ENCODE results near the gene UBA7. TPM values are rescaled to one million over a fixed set of nuclear protein-coding genes. Genes with fewer than 3 reads are reported as not detected.
"Not testable (repeated sequence)": the region's sequence is repeated elsewhere in the genome, so short reads cannot be mapped to it uniquely, and the experiment has no call there.

The UBA7 gene
- total RNA-seq, 4 donors from 2014 or later = 21.3 to 114 (median 63.0) TPM

GRCh38 chr3:49787182-49787464, 26.6 kb downstream of the UBA7 start:
- intact Hi-C loops (cut with DNase I; ENCODE audit: low total_unique reads) = no loop called here
- no peaks in the 10 kb centered on the region for H3K9me3 ChIP-seq
- DNase-seq = no peak
- no peaks in the 10 kb centered on the region for H3K36me3 ChIP-seq
- peak overlapping the region; percentile 98 for H3K27ac ChIP-seq
- H3K27me3 ChIP-seq = no peaks in the 10 kb centered on the region
- peak overlapping the region; percentile 32 to 95 for H3K4me3 ChIP-seq
- H3K4me1 ChIP-seq = peaks cover 0 to 10% of the 10 kb centered on the region in 2 donors
- TF ChIP-seq POLR2A (IDR thresholded peaks at IDR 0.05) = no peak
- no peak for TF ChIP-seq CTCF (IDR thresholded peaks at IDR 0.05)

GRCh38 chr3:49786357-49787181, 27.2 kb downstream of the UBA7 start, which contains the start of gene IP6K1:
IP6K1 (minus strand) TSS chr3:49786542; CDS start chr3:49748040, 38,502 bp downstream.
- Histone ChIP-seq H3K4me1 (peaks cover 0 to 10% of the 10 kb centered on the region in 2 donors), H3K36me3 (no peaks in the 10 kb centered on the region), H3K4me3 (peak within 1 kb of the TSS; percentile 89 to 95), H3K27me3 (no peaks in the 10 kb centered on the region), H3K27ac (peak within 1 kb of the TSS; percentile 98), H3K9me3 (no peaks in the 10 kb centered on the region)
- DNase-seq = peak; percentile 100
- intact Hi-C loops (cut with DNase I; ENCODE audit: low total_unique reads) = no loop called here
- peak; percentile 75 to 88 for TF ChIP-seq POLR2A (IDR thresholded peaks at IDR 0.05)
- peak in 1 of 4 experiments; percentile 19 for TF ChIP-seq CTCF (IDR thresholded peaks at IDR 0.05)

- peak overlapping the region; percentile 89 to 95 for H3K4me3 ChIP-seq
- no peak for TF ChIP-seq CTCF (IDR thresholded peaks at IDR 0.05)
- TF ChIP-seq POLR2A (IDR thresholded peaks at IDR 0.05) = no peak
- H3K9me3 ChIP-seq = no peaks in the 10 kb centered on the region
- H3K27ac ChIP-seq = peak overlapping the region; percentile 98
- DNase-seq = peak in 1 of 2 donors; percentile 35
- H3K36me3 ChIP-seq = no peaks in the 10 kb centered on the region
- intact Hi-C loops (cut with DNase I; ENCODE audit: low total_unique reads) = no loop called here
- H3K4me1 ChIP-seq = peaks cover 0 to 10% of the 10 kb centered on the region in 2 donors
- no peaks in the 10 kb centered on the region for H3K27me3 ChIP-seq
These were observed 28.0 kb downstream of the UBA7 start for GRCh38 chr3:49785565-49786356.

GRCh38 chr3:49782277-49782676, 31.5 kb downstream of the UBA7 start:
- H3K4me3 ChIP-seq; intact Hi-C loops (cut with DNase I; ENCODE audit: low total_unique reads); H3K36me3 ChIP-seq; H3K27ac ChIP-seq; DNase-seq; H3K9me3 ChIP-seq; H3K27me3 ChIP-seq: not testable (repeated sequence)
- H3K4me1 ChIP-seq = peaks cover 0 to 14% of the 10 kb centered on the region in 2 donors

GRCh38 chr3:49781415-49782199, 32.1 kb downstream of the UBA7 start:
- Histone ChIP-seq H3K9me3 (no peaks in the 10 kb centered on the region), H3K4me1 (peaks cover 0 to 14% of the 10 kb centered on the region in 2 donors), H3K36me3 (no peaks in the 10 kb centered on the region), H3K27me3 (no peaks in the 10 kb centered on the region), H3K4me3 (no peak overlapping the region), H3K27ac (no peak overlapping the region)
- no peak for DNase-seq
- intact Hi-C loops (cut with DNase I; ENCODE audit: low total_unique reads) = no loop called here
- no peak for TF ChIP-seq POLR2A (IDR thresholded peaks at IDR 0.05)
- TF ChIP-seq CTCF (IDR thresholded peaks at IDR 0.05) = no peak

- H3K27ac ChIP-seq; H3K36me3 ChIP-seq; H3K4me3 ChIP-seq; H3K27me3 ChIP-seq; intact Hi-C loops (cut with DNase I; ENCODE audit: low total_unique reads); H3K9me3 ChIP-seq; DNase-seq: not testable (repeated sequence)
- peaks cover 0 to 14% of the 10 kb centered on the region in 2 donors for H3K4me1 ChIP-seq
These were observed 32.8 kb downstream of the UBA7 start for GRCh38 chr3:49780975-49781365.
